ENCODE measurements around the gene EFNA1.
A peak's percentile ranks its signal among the peaks of the same experiment; 100 is the strongest.

Gene EFNA1

GRCh38 chr1:155124503-155125463 lies 2.9 kb upstream of the EFNA1 start:
- DNase-seq (ENCODE audit: low spot score) = peak; percentile 85

DNA sequence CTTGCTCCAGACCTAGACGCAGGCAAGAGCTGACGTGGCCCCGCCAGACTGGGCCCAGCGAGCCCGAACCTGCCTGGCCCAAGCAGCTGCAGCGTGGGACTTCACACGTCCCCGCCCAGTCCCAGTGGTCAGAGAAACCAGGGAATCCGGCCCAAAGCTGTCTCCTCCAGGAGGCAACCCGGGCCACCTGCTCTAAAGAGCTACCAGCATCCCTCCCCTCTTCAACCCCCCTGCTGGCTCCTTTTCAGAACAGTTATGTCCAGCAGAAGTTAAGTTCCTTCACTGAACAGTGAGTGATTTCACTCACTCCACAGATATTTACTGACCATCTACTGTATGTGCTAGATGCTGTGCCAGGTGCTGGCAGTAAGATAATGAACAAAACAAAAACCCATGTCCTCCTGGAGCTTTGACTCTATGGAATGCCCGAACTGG lies 2.1 kb upstream of the EFNA1 start:
- no peak for DNase-seq (ENCODE audit: low spot score)

DNA sequence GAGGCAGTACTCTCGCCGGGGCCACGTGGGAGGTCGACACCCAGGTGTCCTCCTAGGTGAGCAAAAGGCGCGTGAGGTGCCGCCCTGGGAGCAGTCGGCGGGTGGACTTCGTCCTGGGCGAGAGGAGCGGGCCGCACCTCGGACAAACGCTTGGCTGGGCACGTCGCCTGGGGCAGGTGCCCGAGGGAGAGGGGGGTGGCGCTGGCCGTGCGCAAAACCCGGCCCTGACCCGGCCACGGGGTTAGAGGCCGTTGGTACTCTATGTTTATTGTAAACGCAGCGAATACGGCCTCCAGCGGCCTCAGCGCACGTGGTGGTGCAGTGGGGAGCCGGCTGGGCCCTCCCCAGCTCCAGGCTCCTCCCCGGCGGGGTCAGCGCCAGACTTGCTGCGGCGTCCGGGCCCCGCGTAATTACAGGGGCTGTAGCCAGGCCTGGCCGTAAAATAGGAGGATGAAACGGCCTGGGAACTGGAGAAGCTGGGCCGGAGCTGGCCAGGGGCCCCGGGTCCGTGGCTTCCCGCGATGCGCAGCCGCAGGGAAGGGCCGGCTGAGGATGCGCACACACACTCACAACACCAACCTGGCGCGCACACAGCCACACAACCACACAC lies 1.6 kb upstream of the EFNA1 start:
- DNase-seq (ENCODE audit: low spot score) = no peak

GRCh38 chr1:155126556-155127104 lies 1.0 kb upstream of the EFNA1 start:
- peak; percentile 44 for DNase-seq (ENCODE audit: low spot score)

DNA sequence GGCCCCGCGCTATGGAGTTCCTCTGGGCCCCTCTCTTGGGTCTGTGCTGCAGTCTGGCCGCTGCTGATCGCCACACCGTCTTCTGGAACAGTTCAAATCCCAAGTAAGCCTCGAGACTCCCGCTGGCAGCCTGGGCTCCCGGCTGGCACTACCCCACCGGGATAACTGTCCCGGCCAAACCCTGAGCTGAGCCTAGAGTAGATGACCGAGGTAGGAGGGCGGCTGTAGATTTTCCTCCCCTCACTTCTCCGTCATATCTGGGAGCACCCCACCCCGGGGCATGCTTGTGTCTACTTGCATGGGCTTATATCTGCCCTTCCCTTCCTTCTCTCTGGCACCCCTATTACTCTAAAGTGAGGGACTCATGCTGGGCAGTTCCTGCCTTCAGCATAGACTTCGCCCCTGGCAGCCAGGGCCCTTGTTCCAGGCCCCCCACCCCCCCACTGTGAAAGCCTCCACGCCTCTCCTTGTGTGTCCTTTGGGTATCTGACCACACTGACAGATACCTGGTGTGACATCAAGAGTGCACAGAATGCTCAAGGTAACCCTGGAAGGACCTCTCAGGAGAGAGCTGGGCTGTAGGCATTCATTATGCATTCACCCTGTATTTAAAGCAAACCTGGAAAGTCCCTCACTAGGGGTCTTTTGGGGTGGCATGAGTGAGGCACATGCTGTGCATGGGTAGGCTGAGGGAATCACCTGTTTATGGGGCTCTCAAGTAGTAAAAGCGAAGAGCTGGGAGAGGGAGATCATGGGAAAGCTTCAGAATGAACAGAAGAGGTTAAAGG lies 485 bp downstream of the EFNA1 start:
- DNase-seq (ENCODE audit: low spot score) = no peak

DNA sequence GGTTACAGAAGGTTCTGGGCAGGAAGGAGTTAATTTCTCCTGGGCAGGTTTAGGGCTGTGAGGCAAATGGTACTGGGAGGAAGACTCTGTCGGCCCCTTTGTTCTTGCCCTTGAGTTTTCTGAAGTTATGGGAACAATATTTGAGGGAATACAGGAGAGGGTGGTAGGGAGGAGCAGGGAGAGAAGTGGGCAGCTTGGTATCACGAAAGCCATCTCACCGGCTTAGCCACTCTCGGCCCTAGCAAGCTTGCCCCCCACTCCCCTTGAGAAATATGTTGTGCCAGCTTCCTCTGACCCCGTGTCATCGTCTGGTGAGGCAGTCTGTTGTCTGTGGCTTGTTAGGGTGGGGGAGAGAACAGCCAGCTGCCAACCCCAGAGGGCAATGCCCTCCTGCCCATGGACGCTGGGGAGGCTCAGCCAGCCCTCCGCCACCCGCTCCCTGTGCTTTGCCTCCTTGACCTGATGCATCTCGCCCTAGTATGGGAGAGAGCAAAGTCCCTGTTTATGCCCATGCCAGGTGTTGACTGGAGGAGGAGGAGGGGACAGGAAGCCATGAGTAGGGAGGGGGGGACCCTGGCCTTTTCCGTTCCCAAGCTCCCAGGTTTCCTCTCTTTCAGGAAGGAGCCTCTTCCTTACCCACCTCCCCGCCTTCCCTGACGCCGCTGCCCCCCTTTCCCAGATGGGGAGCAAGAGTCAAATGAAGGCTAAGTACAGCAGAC lies 1.2 kb downstream of the EFNA1 start:
- peak; percentile 76 for DNase-seq (ENCODE audit: low spot score)

DNA sequence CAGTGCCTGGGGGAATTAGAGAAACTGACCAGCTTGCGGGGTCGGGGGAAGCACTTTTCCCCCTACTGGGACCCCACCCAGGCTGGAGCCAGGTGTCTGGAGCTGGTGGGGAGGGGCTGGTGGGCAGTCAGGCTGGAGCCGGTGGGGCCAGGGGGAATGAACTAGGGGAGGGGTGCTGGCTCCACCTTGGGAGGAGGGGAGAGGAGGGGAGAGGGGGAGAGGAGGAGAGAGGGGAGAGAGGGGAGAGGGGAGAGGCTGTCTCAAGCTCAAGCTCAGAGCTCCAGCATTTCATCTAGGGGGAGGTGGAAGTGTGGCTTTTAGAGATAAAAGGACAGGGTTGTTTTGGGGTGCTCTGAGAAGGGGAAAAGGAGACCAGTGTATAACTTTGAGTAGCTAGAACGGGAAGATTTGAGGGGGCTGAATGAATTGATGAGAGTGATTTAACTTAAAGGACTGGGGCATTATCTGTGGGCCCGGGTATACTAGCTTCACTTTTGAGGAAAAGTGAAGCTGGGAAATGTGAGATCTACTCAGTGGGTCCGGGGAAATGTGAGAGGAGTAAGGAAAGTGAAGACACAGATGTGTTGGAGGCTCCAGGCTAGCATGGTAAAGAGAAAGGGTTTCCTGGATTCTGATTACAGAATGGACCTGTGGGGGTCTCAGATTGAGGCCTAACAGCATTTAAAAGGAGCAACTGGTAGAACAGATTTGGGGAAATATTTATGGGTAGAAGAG lies 2.8 kb downstream of the EFNA1 start:
- no peak for DNase-seq (ENCODE audit: low spot score)

DNA sequence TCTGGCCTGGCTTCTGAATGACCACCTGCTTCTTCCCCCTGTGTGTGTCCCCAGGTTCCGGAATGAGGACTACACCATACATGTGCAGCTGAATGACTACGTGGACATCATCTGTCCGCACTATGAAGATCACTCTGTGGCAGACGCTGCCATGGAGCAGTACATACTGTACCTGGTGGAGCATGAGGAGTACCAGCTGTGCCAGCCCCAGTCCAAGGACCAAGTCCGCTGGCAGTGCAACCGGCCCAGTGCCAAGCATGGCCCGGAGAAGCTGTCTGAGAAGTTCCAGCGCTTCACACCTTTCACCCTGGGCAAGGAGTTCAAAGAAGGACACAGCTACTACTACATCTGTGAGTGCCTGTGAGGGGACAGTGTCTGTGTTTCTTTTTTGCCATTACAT lies 3.6 kb downstream of the EFNA1 start:
- no peak for DNase-seq (ENCODE audit: low spot score)

DNA sequence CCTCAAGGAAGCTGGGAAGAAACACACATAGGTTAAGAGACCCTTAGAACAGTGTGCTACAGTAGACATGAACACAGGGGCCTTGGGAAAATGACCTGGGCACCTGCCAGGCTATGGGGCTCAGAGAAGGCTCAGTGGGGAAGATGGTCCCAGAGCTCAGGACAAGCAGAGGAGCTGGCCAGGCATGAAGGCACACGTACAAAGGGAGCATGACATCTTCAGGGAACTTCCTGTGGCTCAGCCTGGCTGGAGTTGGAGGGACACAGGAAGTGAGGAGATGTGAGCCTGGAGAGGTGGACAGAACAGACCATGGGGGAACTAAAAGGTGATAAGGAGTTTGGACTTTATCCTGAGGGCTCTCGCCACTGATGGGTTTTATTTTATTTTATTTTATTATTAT lies 4.2 kb downstream of the EFNA1 start:
- peak; percentile 41 for DNase-seq (ENCODE audit: low spot score)

GRCh38 chr1:155133799-155134281 lies 6.2 kb downstream of the EFNA1 start:
- DNase-seq (ENCODE audit: low spot score) = no peak

DNA sequence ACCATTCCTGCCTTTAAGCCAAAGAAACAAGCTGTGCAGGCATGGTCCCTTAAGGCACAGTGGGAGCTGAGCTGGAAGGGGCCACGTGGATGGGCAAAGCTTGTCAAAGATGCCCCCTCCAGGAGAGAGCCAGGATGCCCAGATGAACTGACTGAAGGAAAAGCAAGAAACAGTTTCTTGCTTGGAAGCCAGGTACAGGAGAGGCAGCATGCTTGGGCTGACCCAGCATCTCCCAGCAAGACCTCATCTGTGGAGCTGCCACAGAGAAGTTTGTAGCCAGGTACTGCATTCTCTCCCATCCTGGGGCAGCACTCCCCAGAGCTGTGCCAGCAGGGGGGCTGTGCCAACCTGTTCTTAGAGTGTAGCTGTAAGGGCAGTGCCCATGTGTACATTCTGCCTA lies 6.6 kb downstream of the EFNA1 start:
- no peak for DNase-seq (ENCODE audit: low spot score)

DNA sequence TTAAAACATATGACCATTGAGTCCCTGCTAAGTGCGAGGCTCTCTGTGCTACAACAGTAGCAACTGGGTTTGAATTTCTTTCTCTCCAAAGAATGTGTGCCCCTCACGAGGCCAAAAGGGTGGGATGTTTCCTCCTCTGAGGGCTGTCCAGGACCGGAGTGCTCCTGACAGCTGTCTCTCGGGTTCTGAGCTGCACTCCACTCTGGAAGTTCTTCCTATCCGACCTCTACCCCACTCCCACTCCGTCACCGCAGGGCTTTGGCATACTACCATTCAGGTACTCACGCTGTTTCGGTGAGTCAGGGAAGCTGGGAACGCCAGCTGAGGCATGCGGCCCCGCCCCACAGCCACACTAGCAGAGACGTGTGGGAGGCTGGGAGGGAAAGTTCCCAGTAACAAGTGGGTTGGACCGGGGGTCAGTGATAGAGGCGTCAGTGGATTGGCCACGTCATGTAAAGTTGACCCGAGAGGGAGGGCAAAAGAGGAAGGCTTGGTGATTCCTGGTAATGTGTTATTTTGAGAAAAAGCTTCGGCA lies 7.3 kb downstream of the EFNA1 start:
- peak; percentile 87 for DNase-seq (ENCODE audit: low spot score)

DNA sequence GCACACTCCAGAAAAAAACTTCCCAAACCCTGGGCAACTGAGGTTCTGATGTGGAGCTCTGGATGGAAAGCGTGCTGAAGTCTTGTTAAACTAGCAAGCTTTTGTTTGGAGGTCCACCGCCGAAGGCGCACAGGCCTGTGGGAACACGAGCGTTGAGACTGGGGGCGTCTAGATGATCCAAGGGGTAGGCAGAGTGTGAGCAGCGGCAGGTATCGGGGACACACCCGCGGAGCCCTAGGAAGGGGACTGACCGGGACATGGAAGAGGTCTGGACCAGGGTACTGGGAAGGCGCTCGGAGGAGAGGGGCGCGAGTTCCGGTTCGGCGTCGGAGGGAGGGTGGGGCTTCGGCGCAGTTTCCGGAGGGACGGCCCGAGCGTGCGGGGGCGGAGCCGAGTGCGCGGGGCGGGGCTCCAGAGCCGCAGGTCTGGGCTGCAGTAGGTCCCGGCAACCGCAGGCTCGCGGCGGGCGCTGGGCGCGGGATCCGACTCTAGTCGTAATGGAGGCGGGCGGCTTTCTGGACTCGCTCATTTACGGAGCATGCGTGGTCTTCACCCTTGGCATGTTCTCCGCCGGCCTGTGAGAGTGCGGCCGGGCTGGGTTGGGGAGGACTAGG lies 7.8 kb downstream of the EFNA1 start, which contains the start of gene SLC50A1:
Gene SLC50A1, plus strand, starts transcription at position 438 of the 614 bp plus-strand sequence. Its CDS starts 60 bp downstream, at position 498.
- DNase-seq (ENCODE audit: low spot score) = peak; percentile 88

DNA sequence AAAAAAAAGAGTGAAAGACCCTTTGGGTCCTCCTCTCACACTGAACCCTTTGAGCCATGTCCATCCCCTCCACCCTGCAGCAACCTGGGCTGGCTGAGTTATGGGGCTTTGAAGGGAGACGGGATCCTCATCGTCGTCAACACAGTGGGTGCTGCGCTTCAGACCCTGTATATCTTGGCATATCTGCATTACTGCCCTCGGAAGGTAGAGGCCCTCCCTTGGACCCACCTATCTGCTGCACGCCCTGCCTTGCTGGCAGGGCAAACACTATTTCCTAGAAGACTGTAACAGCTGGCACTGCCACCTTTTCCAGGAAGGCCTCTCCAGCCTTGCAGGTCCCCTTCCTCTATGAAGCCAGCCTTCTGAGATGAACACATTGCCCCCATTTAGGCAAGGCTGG lies 9.1 kb downstream of the EFNA1 start:
- DNase-seq (ENCODE audit: low spot score) = no peak

- no peak for DNase-seq (ENCODE audit: low spot score)
Observed at GRCh38 chr1:155137154-155137949, 9.7 kb downstream of the EFNA1 start.

DNA sequence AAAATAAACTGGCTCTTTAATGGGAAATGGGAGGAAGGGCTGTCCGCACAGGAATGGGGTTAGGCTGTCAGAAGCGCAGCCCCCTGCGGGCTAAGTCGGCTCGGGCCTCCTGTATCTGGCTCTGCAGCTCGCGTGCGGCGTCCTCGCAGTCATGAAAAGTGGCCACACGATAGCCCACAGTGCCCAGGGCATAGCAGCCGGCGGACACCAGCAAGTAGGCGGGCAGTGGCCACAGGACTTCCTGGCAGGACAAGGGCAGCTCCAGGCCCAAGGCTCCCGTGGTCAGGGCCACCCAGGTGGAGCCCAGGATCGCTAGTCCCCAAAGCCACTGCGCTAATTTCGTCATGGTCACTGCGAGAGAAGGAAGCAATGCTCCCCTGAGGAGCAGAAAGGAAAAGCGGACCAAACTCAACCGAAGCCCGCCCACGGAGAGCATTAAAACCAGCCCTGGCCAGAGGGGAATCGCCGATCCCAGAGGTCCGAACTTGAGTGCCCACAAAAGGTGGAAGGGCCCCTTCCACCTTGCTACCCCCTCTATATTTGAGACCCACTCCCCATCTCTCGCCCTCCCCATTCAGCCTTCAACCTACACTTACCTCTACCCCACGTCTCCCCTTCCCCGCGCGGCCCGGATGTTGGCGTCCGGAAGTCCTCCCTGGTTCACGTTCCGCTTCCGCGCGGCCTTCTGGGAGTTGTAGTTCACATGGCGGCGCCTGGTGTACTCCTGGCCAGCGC lies 12.4 kb downstream of the EFNA1 start, which contains the start of gene DPM3:
Gene DPM3, minus strand, starts transcription at position 637 of the 735 bp plus-strand sequence. Its CDS starts 291 bp downstream, at position 346.
- peak; percentile 68 for DNase-seq (ENCODE audit: low spot score)

GRCh38 chr1:155140630-155140953 lies 12.9 kb downstream of the EFNA1 start:
- no peak for DNase-seq (ENCODE audit: low spot score)

DNA sequence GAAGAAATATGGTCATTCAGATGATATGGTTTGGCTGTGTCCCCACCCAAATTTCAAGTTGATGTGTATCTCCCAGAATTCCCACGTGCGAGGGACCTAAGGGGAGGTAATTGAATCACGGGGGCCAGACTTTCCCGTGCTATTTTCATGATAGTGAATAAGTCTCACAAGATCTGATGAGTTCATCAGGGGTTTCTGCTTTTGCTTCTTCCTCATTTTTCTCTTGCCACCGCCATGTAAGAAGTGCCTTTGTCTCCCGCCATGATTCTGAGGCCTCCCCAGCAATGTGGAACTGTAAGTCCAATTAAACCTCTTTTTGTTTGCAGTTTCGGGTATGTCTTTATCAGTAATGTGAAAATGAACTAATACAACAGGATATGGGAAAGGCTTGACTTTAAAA lies 14.1 kb downstream of the EFNA1 start:
- no peak for DNase-seq (ENCODE audit: low spot score)
